Activated CD4-positive, alpha-beta T cell treated with anti-CD3 and anti-CD28 coated beads, Interleukin-2, amount 10 ng/mL, durations not matched to agents 7 days and 5 days (primary cell): ENCODE measurements around the gene BAZ2B. TPM values are rescaled to one million over a fixed set of nuclear protein-coding genes. Genes with fewer than 3 reads are reported as not detected.

Source experiments
- CTCF ChIA-PET: fragments of 350-600 bp; sonication (Branson Sonifier 250); formaldehyde crosslinking; loops from one replicate; lab custom pipeline; 2021; ENCODE audit warnings: antibody characterized with exemption; lab: Charles Lee
- POLR2A ChIA-PET: fragments of 350-600 bp; sonication (Branson Sonifier 250); formaldehyde crosslinking; loops from one replicate; lab custom pipeline; 2021; ENCODE audit warnings: antibody characterized with exemption; lab: Charles Lee
- DNase-seq: peaks from one replicate; pipeline ENCODE4 v3.0.0-alpha.2; 2020
- H3K27ac Mint-ChIP-seq: one replicate; pipeline ENCODE4 v1.8.0; 2021; ENCODE audit warnings: mild to moderate bottlenecking, moderate library complexity, mixed read lengths
- H3K27me3 Mint-ChIP-seq: one replicate; pipeline ENCODE4 v1.8.0; 2021; ENCODE audit warnings: mixed read lengths
- H3K36me3 Mint-ChIP-seq: one replicate; pipeline ENCODE4 v1.8.0; 2021; ENCODE audit warnings: low read depth, mixed read lengths
- H3K4me1 Mint-ChIP-seq: one replicate; pipeline ENCODE4 v1.8.0; 2021; ENCODE audit warnings: mixed read lengths
- H3K4me3 Mint-ChIP-seq: one replicate; pipeline ENCODE4 v1.8.0; 2021; ENCODE audit warnings: mild to moderate bottlenecking, moderate library complexity, mixed read lengths
- H3K9me3 Mint-ChIP-seq: one replicate; pipeline ENCODE4 v1.8.0; 2021; ENCODE audit warnings: mixed read lengths
- total RNA-seq, 2 experiments: library from RNA; stranded (reverse); gene quantifications; one replicate each; pipeline ENCODE4 v1.2.3, GENCODE V29; 2021

Gene BAZ2B
- total RNA-seq, 2 experiments from 2014 or later = 11.3 to 13.0 TPM

- no peaks in the 10 kb centered on the region for H3K36me3 Mint-ChIP-seq
- no peaks in the 10 kb centered on the region for H3K4me1 Mint-ChIP-seq
- no peak overlapping the region for H3K27ac Mint-ChIP-seq
- H3K4me3 Mint-ChIP-seq = no peak overlapping the region
- CTCF ChIA-PET = interaction anchor here (0.7 kb wide), 1 partner anchor 456 kb away, joined by 3 read pairs; no protein-coding TSS in a partner anchor
- POLR2A ChIA-PET = no interaction called here
- DNase-seq = no peak
- H3K9me3 Mint-ChIP-seq = no peaks in the 10 kb centered on the region
- H3K27me3 Mint-ChIP-seq = no peaks in the 10 kb centered on the region
These were observed 25.1 kb downstream of the BAZ2B start for GRCh38 chr2:159591221-159591620.

- no peak overlapping the region for H3K4me3 Mint-ChIP-seq
- H3K4me1 Mint-ChIP-seq = no peaks in the 10 kb centered on the region
- CTCF ChIA-PET = no interaction called here
- POLR2A ChIA-PET = no interaction called here
- H3K27me3 Mint-ChIP-seq = no peaks in the 10 kb centered on the region
- no peak overlapping the region for H3K27ac Mint-ChIP-seq
- no peaks in the 10 kb centered on the region for H3K36me3 Mint-ChIP-seq
- DNase-seq = no peak
- no peaks in the 10 kb centered on the region for H3K9me3 Mint-ChIP-seq
These were observed 27.1 kb downstream of the BAZ2B start for GRCh38 chr2:159589286-159589685.

DNA sequence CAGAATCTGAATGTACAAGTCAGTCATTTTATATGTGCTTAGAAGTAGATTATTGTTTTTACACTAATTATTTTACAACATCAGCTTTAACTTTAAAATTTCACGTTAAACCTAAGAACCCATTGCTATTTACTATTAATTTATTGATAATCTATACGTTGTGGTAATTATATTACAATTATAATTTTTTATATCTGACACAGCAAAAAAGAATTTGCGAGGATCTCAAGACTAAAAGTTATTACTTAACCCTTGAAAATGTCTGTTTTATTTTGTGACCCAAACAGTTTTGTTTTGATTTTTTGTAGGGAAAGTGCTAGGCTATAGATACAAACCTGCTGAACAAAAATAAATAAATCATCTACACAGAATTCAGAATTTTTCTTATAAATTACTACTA, 30.3 kb downstream of the BAZ2B start:
- Mint-ChIP-seq H3K27me3 (no peaks in the 10 kb centered on the region), H3K9me3 (no peaks in the 10 kb centered on the region), H3K36me3 (no peaks in the 10 kb centered on the region), H3K4me1 (no peaks in the 10 kb centered on the region), H3K4me3 (no peak overlapping the region), H3K27ac (no peak overlapping the region)
- ChIA-PET CTCF (no interaction called here), POLR2A (interaction anchor here (0.7 kb wide), 1 partner anchor 197 kb away, joined by 3 read pairs; no protein-coding TSS in a partner anchor)
- no peak for DNase-seq

DNA sequence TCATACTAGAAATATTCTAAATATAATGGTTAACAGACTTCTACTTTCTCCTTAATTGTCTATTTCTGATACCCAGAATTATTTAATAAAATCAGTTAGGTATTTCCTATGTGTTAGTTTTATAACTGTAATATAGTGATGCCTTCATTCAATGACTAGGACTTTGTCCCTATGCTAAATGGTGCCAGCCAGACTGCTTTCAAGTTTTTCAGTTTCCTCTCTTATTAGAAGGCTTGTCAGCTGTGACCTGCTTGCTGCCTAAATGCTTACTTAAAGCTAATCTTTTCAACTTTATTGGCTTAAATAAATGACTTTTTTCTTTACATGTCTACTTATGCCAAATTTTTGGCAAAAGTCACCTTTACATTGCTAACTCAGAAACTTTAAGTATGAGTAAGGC, 30.7 kb downstream of the BAZ2B start:
- CTCF ChIA-PET = no interaction called here
- DNase-seq = no peak
- Mint-ChIP-seq H3K9me3 (no peaks in the 10 kb centered on the region), H3K36me3 (no peaks in the 10 kb centered on the region), H3K27me3 (no peaks in the 10 kb centered on the region), H3K4me1 (no peaks in the 10 kb centered on the region), H3K27ac (no peak overlapping the region), H3K4me3 (no peak overlapping the region)
- POLR2A ChIA-PET = no interaction called here

DNA sequence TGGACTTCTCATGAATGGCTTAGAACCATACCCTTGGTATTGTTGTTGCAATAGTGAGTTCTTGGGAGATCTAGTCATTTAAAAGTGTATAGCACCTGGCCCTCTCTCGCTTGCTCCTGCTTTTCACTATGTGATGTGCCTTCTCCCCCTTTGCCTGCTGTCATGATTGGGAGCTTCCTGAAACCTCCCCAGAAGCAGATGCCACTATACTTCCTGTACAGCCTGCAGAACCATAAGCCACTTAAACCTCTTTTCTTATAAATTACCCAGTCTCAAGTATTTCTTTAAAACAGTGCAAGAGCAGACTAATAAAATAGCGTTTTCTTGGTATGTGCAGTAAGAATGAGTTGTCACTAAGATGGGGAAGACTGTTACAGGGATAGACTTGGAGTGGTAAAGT, 31.6 kb downstream of the BAZ2B start:
- H3K9me3 Mint-ChIP-seq = no peaks in the 10 kb centered on the region
- H3K27ac Mint-ChIP-seq = no peak overlapping the region
- H3K4me3 Mint-ChIP-seq = no peak overlapping the region
- no peaks in the 10 kb centered on the region for H3K36me3 Mint-ChIP-seq
- ChIA-PET CTCF (no interaction called here), POLR2A (no interaction called here)
- no peaks in the 10 kb centered on the region for H3K4me1 Mint-ChIP-seq
- no peaks in the 10 kb centered on the region for H3K27me3 Mint-ChIP-seq
- DNase-seq = no peak

GRCh38 chr2:159573846-159574606, 42.3 kb downstream of the BAZ2B start:
- ChIA-PET CTCF (no interaction called here), POLR2A (no interaction called here)
- H3K36me3 Mint-ChIP-seq = no peaks in the 10 kb centered on the region
- no peak for DNase-seq
- no peak overlapping the region for H3K27ac Mint-ChIP-seq
- H3K9me3 Mint-ChIP-seq = peaks cover 4% of the 10 kb centered on the region
- H3K4me1 Mint-ChIP-seq = no peaks in the 10 kb centered on the region
- H3K27me3 Mint-ChIP-seq = no peaks in the 10 kb centered on the region
- no peak overlapping the region for H3K4me3 Mint-ChIP-seq

GRCh38 chr2:159573294-159573693, 43.1 kb downstream of the BAZ2B start:
- H3K27ac Mint-ChIP-seq = no peak overlapping the region
- ChIA-PET CTCF (no interaction called here), POLR2A (no interaction called here)
- H3K27me3 Mint-ChIP-seq = no peaks in the 10 kb centered on the region
- no peak overlapping the region for H3K4me3 Mint-ChIP-seq
- H3K36me3 Mint-ChIP-seq = no peaks in the 10 kb centered on the region
- H3K4me1 Mint-ChIP-seq = no peaks in the 10 kb centered on the region
- no peak for DNase-seq
- H3K9me3 Mint-ChIP-seq = peaks cover 4% of the 10 kb centered on the region

GRCh38 chr2:159572459-159572858, 43.9 kb downstream of the BAZ2B start:
- H3K4me3 Mint-ChIP-seq = no peak overlapping the region
- no peak overlapping the region for H3K27ac Mint-ChIP-seq
- no peaks in the 10 kb centered on the region for H3K4me1 Mint-ChIP-seq
- ChIA-PET CTCF (no interaction called here), POLR2A (no interaction called here)
- no peaks in the 10 kb centered on the region for H3K36me3 Mint-ChIP-seq
- peaks cover 4% of the 10 kb centered on the region for H3K9me3 Mint-ChIP-seq
- no peaks in the 10 kb centered on the region for H3K27me3 Mint-ChIP-seq
- DNase-seq = no peak

DNA sequence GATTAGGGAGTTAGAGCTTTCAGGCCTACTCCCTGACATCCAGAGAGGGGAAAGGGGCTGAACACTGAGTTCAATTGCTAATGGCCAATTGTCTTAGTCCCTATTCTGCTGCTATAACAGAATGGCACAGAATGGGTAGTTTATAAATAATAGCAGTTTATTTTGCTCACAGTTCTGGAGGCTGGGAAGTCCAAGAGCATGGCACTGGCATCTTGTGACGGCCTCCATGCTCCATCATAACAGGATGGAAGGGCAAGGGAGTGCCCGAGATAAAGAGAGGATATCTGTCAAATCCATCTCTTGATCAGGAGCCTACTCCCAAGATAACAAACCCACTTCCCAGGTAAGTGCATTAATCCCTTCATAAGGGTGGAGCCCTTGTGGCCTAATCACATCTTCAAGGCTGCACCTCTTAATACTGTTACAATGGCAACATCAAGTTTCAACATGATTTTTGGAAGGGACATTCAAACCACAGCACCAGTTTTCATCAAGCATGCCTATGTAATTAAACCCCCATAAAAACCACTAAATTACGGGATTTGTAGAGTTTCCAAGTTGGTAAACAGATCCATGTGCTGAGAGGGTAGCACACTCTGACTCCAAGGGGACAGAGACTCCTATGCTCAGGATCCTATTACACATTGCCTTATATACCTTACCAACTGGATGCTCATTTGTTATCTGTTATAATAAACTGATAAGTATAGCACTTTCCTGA, 44.6 kb downstream of the BAZ2B start:
- ChIA-PET POLR2A (no interaction called here), CTCF (interaction anchor here (1.2 kb wide), 1 partner anchor 14 kb away, joined by 3 read pairs; no protein-coding TSS in a partner anchor)
- DNase-seq = no peak
- H3K27me3 Mint-ChIP-seq = no peaks in the 10 kb centered on the region
- H3K4me1 Mint-ChIP-seq = no peaks in the 10 kb centered on the region
- H3K27ac Mint-ChIP-seq = no peak overlapping the region
- no peaks in the 10 kb centered on the region for H3K36me3 Mint-ChIP-seq
- H3K4me3 Mint-ChIP-seq = no peak overlapping the region
- peaks cover 4% of the 10 kb centered on the region for H3K9me3 Mint-ChIP-seq

- no peaks in the 10 kb centered on the region for H3K4me1 Mint-ChIP-seq
- POLR2A ChIA-PET = no interaction called here
- H3K9me3 Mint-ChIP-seq = peaks cover 2% of the 10 kb centered on the region
- H3K4me3 Mint-ChIP-seq = no peak overlapping the region
- no peaks in the 10 kb centered on the region for H3K36me3 Mint-ChIP-seq
- DNase-seq = no peak
- CTCF ChIA-PET = no interaction called here
- H3K27me3 Mint-ChIP-seq = no peaks in the 10 kb centered on the region
- no peak overlapping the region for H3K27ac Mint-ChIP-seq
These were observed 52.3 kb downstream of the BAZ2B start for GRCh38 chr2:159564081-159564480.

- POLR2A ChIA-PET = no interaction called here
- DNase-seq = no peak
- H3K27me3 Mint-ChIP-seq = no peaks in the 10 kb centered on the region
These were observed 54.1 kb downstream of the BAZ2B start for GRCh38 chr2:159562248-159562647.

GRCh38 chr2:159561786-159562185, 54.6 kb downstream of the BAZ2B start:
- Mint-ChIP-seq H3K4me3 (no peak overlapping the region), H3K4me1 (no peaks in the 10 kb centered on the region), H3K9me3 (peaks cover 2% of the 10 kb centered on the region), H3K36me3 (no peaks in the 10 kb centered on the region), H3K27me3 (no peaks in the 10 kb centered on the region), H3K27ac (no peak overlapping the region)
- POLR2A ChIA-PET = interaction anchor here (0.6 kb wide), 1 partner anchor 79 kb away, joined by 3 read pairs; no protein-coding TSS in a partner anchor
- CTCF ChIA-PET = no interaction called here
- no peak for DNase-seq

More at GRCh38 chr2:159562248-159562647, 54.1 kb downstream of the BAZ2B start:
- Mint-ChIP-seq H3K9me3 (peaks cover 2% of the 10 kb centered on the region), H3K4me3 (no peak overlapping the region), H3K36me3 (no peaks in the 10 kb centered on the region), H3K27ac (no peak overlapping the region), H3K4me1 (no peaks in the 10 kb centered on the region)
- CTCF ChIA-PET = no interaction called here

DNA sequence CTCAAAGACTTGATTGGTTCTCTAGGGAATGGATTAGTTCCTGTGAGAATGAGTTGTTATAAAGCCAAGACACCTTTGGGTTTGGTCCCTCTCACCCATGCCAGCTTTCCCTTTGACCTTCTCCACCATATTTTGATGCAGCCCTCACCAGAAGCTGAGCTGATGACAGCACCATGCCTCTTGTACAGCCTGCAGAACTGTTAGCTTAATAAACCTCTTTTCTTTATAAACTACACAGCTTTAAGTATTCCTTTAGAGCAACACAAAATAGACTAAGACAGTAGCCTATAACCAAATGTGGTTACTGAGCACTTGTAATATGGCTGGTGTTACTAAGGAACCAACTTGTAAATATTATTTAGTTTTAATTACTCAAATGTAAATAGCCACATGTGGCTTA, 55.1 kb downstream of the BAZ2B start:
- Mint-ChIP-seq H3K4me1 (no peaks in the 10 kb centered on the region), H3K27ac (no peak overlapping the region), H3K9me3 (peaks cover 2% of the 10 kb centered on the region), H3K4me3 (no peak overlapping the region), H3K36me3 (no peaks in the 10 kb centered on the region), H3K27me3 (no peaks in the 10 kb centered on the region)
- DNase-seq = no peak
- CTCF ChIA-PET = no interaction called here
- POLR2A ChIA-PET = interaction anchor here (0.6 kb wide), 1 partner anchor 80 kb away, joined by 3 read pairs; no protein-coding TSS in a partner anchor
